Panc1 (cell line): ENCODE measurements around the gene LAMC3. TPM values are rescaled to one million over a fixed set of nuclear protein-coding genes. Genes with fewer than 3 reads are reported as not detected.

Source experiments
- ATAC-seq: fragments of 200-7000 bp; cut with Tn5 transposase; 2 replicates; pipeline ENCODE4 v1.9.1; 2020; ENCODE audit warnings: mild to moderate bottlenecking, moderate library complexity
- BruUV-seq: library from RNA; stranded (reverse); fragments of 400-500 nt; replicated peaks from 2 replicates; lab custom pipeline; 2021; lab: Mats Ljungman, UMichigan
- CTCF ChIA-PET: fragments of 300-600 bp; sonication (Branson Sonifier 250); formaldehyde crosslinking; loops from one replicate; lab custom pipeline; 2022; ENCODE audit warnings: antibody characterized with exemption; lab: Charles Lee
- POLR2A ChIA-PET: fragments of 300-600 bp; sonication (Branson Sonifier 250); formaldehyde crosslinking; loops from one replicate; lab custom pipeline; 2022; ENCODE audit warnings: antibody characterized with exemption; lab: Charles Lee
- DNase-seq: peaks from one replicate; pipeline ENCODE4 v3.0.0-alpha.2; 2010; ENCODE audit warnings: low read depth, low spot score
- H3K27ac ChIP-seq: 2 replicates; pipeline ENCODE4 v1.5.1; 2011; ENCODE audit warnings: mild to moderate bottlenecking, low read length, inconsistent platforms
- H3K27me3 ChIP-seq: fragments of 200-500 bp; sonication (Bioruptor generic); 2 replicates; pipeline ENCODE4 v1.6.0; 2014; ENCODE audit warnings: low read length, inconsistent platforms; ENCODE audit not compliant: control insufficient read depth, insufficient read depth
- H3K36me3 ChIP-seq: fragments of 200-500 bp; sonication (Bioruptor generic); 2 replicates; pipeline ENCODE4 v1.5.1; 2014; ENCODE audit warnings: inconsistent platforms, mild to moderate bottlenecking, low read length, moderate library complexity; ENCODE audit not compliant: control insufficient read depth, insufficient read depth
- H3K4me1 ChIP-seq: 2 replicates; pipeline ENCODE4 v1.5.1; 2011; ENCODE audit warnings: inconsistent platforms, mild to moderate bottlenecking, low read length, moderate library complexity; ENCODE audit not compliant: control insufficient read depth, insufficient read depth
- H3K4me3 ChIP-seq, 2 experiments: 2 replicates each; pipeline ENCODE4 v1.5.1; 2011 to 2012; ENCODE audit warnings: low read depth in 2 of 2, low read length in 2 of 2, mild to moderate bottlenecking in 2 of 2, inconsistent platforms in 1 of 2, moderate library complexity in 1 of 2
- H3K9me3 ChIP-seq: fragments of 200-500 bp; sonication (Bioruptor generic); 2 replicates; pipeline ENCODE4 v1.5.1; 2014; ENCODE audit warnings: low read depth, mild to moderate bottlenecking, inconsistent platforms, low read length, moderate library complexity; ENCODE audit not compliant: control insufficient read depth, insufficient read depth
- POLR2AphosphoS5 ChIP-seq: IDR thresholded peaks from 2 replicates; pipeline ENCODE4 v1.6.1; 2012; ENCODE audit warnings: mild to moderate bottlenecking, low read depth, low read length, moderate library complexity
- SIN3A ChIP-seq: IDR thresholded peaks from 2 replicates; pipeline ENCODE4 v1.6.1; 2012; ENCODE audit warnings: low read depth, mild to moderate bottlenecking, low read length, moderate library complexity, borderline replicate concordance; ENCODE audit not compliant: insufficient read depth
- TCF7L2 ChIP-seq: IDR thresholded peaks from 2 replicates; pipeline ENCODE4 v1.6.1; 2011; ENCODE audit warnings: mild to moderate bottlenecking, low read depth, low read length, inconsistent platforms
- in situ Hi-C: cut with HindIII; loops from 2 replicates; pipeline ENCODE4 v1.10.0; 2016; ENCODE audit warnings: low sequenced_read_pairs, low pct_unique_long_range_greater_than_20kb
- intact Hi-C: fragments of 100-400 bp; cut with micrococcal nuclease; formaldehyde crosslinking; loops from one replicate; pipeline ENCODE4 v1.10.0; 2022; ENCODE audit not compliant: unreplicated experiment
- total RNA-seq: library from RNA; stranded (reverse); gene quantifications from one replicate; pipeline ENCODE4 v1.2.1, GENCODE V29; 2021; ENCODE audit not compliant: unreplicated experiment
- TF ChIP-seq, protein P1 (sequence below), 2 experiments: IDR thresholded peaks; 2 replicates each; pipeline ENCODE4 v1.6.1; 2011 to 2012; ENCODE audit warnings: low read depth in 2 of 2, control low read depth in 1 of 2, low read length in 1 of 2, mild to moderate bottlenecking in 1 of 2, moderate library complexity in 1 of 2; ENCODE audit not compliant: insufficient read depth in 1 of 2
- TF ChIP-seq, protein P2 (sequence below): fragments of 450-650 bp; IDR thresholded peaks from 2 replicates; pipeline ENCODE4 v1.5.1; 2017; ENCODE audit warnings: mild to moderate bottlenecking

The LAMC3 gene
- total RNA-seq, 1 experiment from 2014 or later: 16.4 TPM

DNA sequence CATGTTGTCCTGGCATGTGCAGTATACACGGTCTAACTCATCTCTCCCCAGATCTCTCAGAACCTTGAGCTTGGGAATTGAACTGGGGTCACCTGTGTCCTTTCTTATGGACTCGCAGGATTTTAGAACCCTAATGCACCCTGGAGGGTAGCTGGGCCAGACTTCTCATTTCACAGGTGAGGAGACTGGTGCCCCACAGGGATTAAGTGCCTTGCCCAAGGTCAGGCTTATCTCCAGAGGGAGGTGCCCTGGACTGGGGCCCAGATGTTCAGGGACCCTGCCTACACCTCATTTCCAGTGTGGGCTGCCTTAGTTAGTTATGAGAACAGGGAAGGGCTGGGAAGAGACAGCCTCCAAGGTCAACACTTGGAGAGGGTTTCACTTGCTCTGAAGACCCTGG, 112.4 kb downstream of the LAMC3 start:
- intact Hi-C loops (no loop called here), in situ Hi-C loops (no loop called here)
- H3K9me3 ChIP-seq: no peaks in the 10 kb centered on the region
- H3K27me3 ChIP-seq: no peaks in the 10 kb centered on the region
- peaks cover 2% of the 10 kb centered on the region; the same call in 1 of the 2 replicates for H3K4me1 ChIP-seq
- POLR2A ChIA-PET: no interaction called here
- no peak overlapping the region for H3K4me3 ChIP-seq
- no peak for TF ChIP-seq SIN3A
- TF ChIP-seq, protein P1, sequence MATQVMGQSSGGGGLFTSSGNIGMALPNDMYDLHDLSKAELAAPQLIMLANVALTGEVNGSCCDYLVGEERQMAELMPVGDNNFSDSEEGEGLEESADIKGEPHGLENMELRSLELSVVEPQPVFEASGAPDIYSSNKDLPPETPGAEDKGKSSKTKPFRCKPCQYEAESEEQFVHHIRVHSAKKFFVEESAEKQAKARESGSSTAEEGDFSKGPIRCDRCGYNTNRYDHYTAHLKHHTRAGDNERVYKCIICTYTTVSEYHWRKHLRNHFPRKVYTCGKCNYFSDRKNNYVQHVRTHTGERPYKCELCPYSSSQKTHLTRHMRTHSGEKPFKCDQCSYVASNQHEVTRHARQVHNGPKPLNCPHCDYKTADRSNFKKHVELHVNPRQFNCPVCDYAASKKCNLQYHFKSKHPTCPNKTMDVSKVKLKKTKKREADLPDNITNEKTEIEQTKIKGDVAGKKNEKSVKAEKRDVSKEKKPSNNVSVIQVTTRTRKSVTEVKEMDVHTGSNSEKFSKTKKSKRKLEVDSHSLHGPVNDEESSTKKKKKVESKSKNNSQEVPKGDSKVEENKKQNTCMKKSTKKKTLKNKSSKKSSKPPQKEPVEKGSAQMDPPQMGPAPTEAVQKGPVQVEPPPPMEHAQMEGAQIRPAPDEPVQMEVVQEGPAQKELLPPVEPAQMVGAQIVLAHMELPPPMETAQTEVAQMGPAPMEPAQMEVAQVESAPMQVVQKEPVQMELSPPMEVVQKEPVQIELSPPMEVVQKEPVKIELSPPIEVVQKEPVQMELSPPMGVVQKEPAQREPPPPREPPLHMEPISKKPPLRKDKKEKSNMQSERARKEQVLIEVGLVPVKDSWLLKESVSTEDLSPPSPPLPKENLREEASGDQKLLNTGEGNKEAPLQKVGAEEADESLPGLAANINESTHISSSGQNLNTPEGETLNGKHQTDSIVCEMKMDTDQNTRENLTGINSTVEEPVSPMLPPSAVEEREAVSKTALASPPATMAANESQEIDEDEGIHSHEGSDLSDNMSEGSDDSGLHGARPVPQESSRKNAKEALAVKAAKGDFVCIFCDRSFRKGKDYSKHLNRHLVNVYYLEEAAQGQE (IDR thresholded peaks at IDR 0.05; ENCODE audit: insufficient read depth in 1 of 2, low read depth in 2 of 2, low read length in 1 of 2): no peak
- ATAC-seq: no peak
- no TSS peak for BruUV-seq
- DNase-seq: no peak
- no peak overlapping the region for H3K27ac ChIP-seq
- CTCF ChIA-PET: no interaction called here
- peaks cover 5% of the 10 kb centered on the region; the same call in 1 of the 2 replicates for H3K36me3 ChIP-seq

DNA sequence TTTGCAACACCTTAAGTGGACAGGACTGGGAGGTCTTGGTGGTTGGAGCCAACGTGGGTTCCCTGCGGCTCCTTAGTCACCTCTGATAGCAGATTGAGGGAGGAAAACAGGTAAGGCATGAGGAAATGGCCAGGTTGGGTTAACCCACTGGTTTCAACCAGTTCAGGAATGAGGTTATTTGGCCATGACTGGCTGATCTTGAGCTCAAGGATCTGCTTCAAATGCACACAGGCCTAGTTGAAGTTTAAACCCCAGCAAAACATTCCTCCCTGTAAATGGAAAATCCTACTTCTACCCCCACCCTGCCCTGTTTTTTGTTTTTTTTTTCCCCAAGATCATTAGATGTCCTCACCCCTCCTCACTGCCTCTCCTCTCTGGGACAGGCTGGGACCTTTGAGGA, 113.2 kb downstream of the LAMC3 start:
- intact Hi-C loops: no loop called here
- Histone ChIP-seq H3K27me3 (no peaks in the 10 kb centered on the region), H3K36me3 (peaks cover 5% of the 10 kb centered on the region; the same call in 1 of the 2 replicates), H3K9me3 (no peaks in the 10 kb centered on the region), H3K4me3 (no peak overlapping the region), H3K27ac (no peak overlapping the region), H3K4me1 (peaks cover 6% of the 10 kb centered on the region; the same call in 1 of the 2 replicates)
- in situ Hi-C loops: no loop called here
- DNase-seq: no peak
- BruUV-seq: no TSS peak
- POLR2A ChIA-PET: no interaction called here
- ATAC-seq: no peak
- CTCF ChIA-PET: no interaction called here
- TF ChIP-seq TCF7L2 (no peak), SIN3A (no peak), POLR2AphosphoS5 (no peak)
- TF ChIP-seq, protein P2, sequence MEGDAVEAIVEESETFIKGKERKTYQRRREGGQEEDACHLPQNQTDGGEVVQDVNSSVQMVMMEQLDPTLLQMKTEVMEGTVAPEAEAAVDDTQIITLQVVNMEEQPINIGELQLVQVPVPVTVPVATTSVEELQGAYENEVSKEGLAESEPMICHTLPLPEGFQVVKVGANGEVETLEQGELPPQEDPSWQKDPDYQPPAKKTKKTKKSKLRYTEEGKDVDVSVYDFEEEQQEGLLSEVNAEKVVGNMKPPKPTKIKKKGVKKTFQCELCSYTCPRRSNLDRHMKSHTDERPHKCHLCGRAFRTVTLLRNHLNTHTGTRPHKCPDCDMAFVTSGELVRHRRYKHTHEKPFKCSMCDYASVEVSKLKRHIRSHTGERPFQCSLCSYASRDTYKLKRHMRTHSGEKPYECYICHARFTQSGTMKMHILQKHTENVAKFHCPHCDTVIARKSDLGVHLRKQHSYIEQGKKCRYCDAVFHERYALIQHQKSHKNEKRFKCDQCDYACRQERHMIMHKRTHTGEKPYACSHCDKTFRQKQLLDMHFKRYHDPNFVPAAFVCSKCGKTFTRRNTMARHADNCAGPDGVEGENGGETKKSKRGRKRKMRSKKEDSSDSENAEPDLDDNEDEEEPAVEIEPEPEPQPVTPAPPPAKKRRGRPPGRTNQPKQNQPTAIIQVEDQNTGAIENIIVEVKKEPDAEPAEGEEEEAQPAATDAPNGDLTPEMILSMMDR: no peak
- TF ChIP-seq, protein P1 (IDR thresholded peaks at IDR 0.05; ENCODE audit: insufficient read depth in 1 of 2, low read depth in 2 of 2, low read length in 1 of 2): no peak
